HG02852 (cell line): ENCODE data around the gene NRROS.

ENCODE experiments used
- ATAC-seq: cut with Tn5 transposase; IDR thresholded peaks from one replicate; pipeline ENCODE4 v1.9.1; 2021; ENCODE audit warnings: mild to moderate bottlenecking, moderate library complexity; ENCODE audit not compliant: unreplicated experiment

NRROS gene

GRCh38 chr3:196645897-196646665 is 6.6 kb downstream of the NRROS start:
- ATAC-seq, result no peak

GRCh38 chr3:196646666-196647216 is 7.2 kb downstream of the NRROS start:
- ATAC-seq, result no peak

- ATAC-seq, result no peak
Observed at GRCh38 chr3:196650740-196651311, 11.3 kb downstream of the NRROS start.

GRCh38 chr3:196651819-196652218 is 12.3 kb downstream of the NRROS start:
- ATAC-seq, result no peak

GRCh38 chr3:196652961-196653795 is 13.7 kb downstream of the NRROS start:
- no peak for ATAC-seq

GRCh38 chr3:196654006-196654734 is 14.7 kb downstream of the NRROS start:
- ATAC-seq, result no peak

GRCh38 chr3:196654735-196655090 is 15.2 kb downstream of the NRROS start:
- ATAC-seq, result no peak

- ATAC-seq, result no peak
Observed at GRCh38 chr3:196655496-196655895, 16.0 kb downstream of the NRROS start.

GRCh38 chr3:196656213-196656612 is 16.7 kb downstream of the NRROS start:
- no peak for ATAC-seq

GRCh38 chr3:196659901-196660351 is 20.4 kb downstream of the NRROS start:
- ATAC-seq, result no peak

- ATAC-seq, result no peak
Observed at GRCh38 chr3:196660381-196661166, 21.1 kb downstream of the NRROS start.

- ATAC-seq, result no peak
Observed at GRCh38 chr3:196661400-196661799, 21.9 kb downstream of the NRROS start.

GRCh38 chr3:196662033-196662432 is 22.5 kb downstream of the NRROS start:
- ATAC-seq, result no peak

- ATAC-seq, result no peak
Observed at GRCh38 chr3:196662711-196663571, 23.4 kb downstream of the NRROS start.

GRCh38 chr3:196666001-196666867 is 26.7 kb downstream of the NRROS start:
- no peak for ATAC-seq

- ATAC-seq, result no peak
Observed at GRCh38 chr3:196667056-196667825, 27.7 kb downstream of the NRROS start.

GRCh38 chr3:196670339-196670738 is 30.8 kb downstream of the NRROS start:
- ATAC-seq, result no peak
